H1 (cell line): ENCODE results near the gene BPIFB6. TPM values are rescaled to one million over a fixed set of nuclear protein-coding genes. Genes with fewer than 3 reads are reported as not detected.

Experiments
- ATF3 ChIP-seq: IDR thresholded peaks from 2 replicates; pipeline ENCODE4 v1.6.1; 2011; ENCODE audit warnings: low read depth, mild to moderate bottlenecking, low read length; ENCODE audit not compliant: insufficient read depth
- CEBPB ChIP-seq: IDR thresholded peaks from 2 replicates; pipeline ENCODE4 v1.6.1; 2012; ENCODE audit warnings: low read depth, low read length
- RNF2 ChIP-seq: fragments of 200-900, 300-1000 bp; sonication (generic); IDR thresholded peaks from 2 replicates; pipeline ENCODE4 v1.7.1; 2016; ENCODE audit warnings: borderline replicate concordance, low read depth, mild to moderate bottlenecking, antibody characterized with exemption, low read length; ENCODE audit not compliant: poor library complexity, severe bottlenecking; ENCODE audit errors: missing control alignments
- SP4 ChIP-seq: IDR thresholded peaks from 2 replicates; pipeline ENCODE4 v1.6.1; 2012; ENCODE audit warnings: low read length, inconsistent platforms
- polyA plus RNA-seq, 7 experiments: library from polyadenylated mRNA; depleted of rRNA in 3 of 7; stranded (reverse) in 5 of 7; unstranded in 2 of 7; fragments of >200 nt in 5 of 7; fragments of 200-250 nt in 2 of 7; gene quantifications; 1 replicate in 5 of 7; 2 replicates in 1 of 7; 4 replicates in 1 of 7; pipeline versions ENCODE4 v1.2.1 to v1.2.3, GENCODE V29; 2011 to 2013; ENCODE audit warnings: missing spikeins in 2 of 7, mixed read lengths in 2 of 7
- total RNA-seq: library from RNA; stranded (reverse); fragmentation: NEBNext Ultra II Directional; extraction: Animal tissue kit (Norgen Biotek cat#: 25700); gene quantifications from 2 replicates; pipeline ENCODE4 v1.2.1, GENCODE V29; 2021
- TF ChIP-seq, protein P1 (sequence below): IDR thresholded peaks from 2 replicates; pipeline ENCODE4 v1.6.1; 2012; ENCODE audit warnings: inconsistent platforms

The BPIFB6 gene
- total and polyA plus RNA-seq, 2 of the 8 experiments (the other 6 are each of a cell fraction or from before 2014, with no cell fraction given) = not detected

- TF ChIP-seq RNF2 (no peak), SP4 (no peak), ATF3 (no peak), CEBPB (no peak)
- TF ChIP-seq, protein P1, sequence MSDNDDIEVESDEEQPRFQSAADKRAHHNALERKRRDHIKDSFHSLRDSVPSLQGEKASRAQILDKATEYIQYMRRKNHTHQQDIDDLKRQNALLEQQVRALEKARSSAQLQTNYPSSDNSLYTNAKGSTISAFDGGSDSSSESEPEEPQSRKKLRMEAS = no peak
Observed at GRCh38 chr20:33074675-33075074, 43.2 kb downstream of the BPIFB6 start (continued).
